HPDE6-E6E7 (cell line): ENCODE results near the gene C16orf90.
"Not testable (repeated sequence)": the region's sequence is repeated elsewhere in the genome, so short reads cannot be mapped to it uniquely, and the experiment has no call there.

Experiments
- DNase-seq: peaks from one replicate; pipeline ENCODE4 v3.0.0; 2011; ENCODE audit warnings: missing footprints; ENCODE audit errors: extremely low spot score

Gene C16orf90

DNA sequence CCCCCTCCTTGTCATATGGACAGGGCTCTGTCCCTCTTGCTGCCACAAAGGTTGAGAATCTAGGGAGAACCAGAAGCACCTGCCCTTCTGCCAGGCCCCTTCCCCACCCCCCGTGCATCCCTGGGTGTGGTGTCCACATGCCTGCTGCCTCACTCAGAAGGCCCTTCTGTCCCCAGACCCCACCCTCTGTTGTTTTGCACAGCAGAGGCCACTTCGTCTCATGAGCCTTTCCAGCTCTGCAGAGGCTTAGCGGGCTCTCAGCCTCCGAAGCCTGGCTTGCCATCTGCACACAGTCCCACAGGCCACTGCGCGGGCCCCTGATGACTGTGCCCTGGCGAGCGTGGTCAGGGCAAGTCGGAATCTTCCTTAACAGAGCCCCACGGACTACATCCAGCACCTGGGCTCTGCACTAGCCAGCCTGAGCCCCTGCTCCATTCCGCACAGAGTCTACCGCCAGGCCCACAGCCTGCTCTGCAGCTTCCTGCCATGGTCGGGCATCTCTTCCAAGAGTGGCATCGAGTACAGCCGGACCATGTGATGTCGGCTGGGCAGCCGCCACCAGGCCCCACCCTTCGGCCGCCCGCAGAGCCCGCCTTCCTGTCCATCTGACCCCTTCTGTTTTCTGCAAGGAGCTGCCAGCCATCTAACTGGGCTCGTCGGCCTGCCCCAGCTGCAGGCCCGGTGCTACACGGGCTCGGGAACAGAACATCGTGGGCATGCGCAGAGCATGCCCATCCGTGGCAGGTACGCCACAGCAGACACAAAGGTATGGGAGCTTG, 10.8 kb downstream of the C16orf90 start:
- no peak for DNase-seq

DNA sequence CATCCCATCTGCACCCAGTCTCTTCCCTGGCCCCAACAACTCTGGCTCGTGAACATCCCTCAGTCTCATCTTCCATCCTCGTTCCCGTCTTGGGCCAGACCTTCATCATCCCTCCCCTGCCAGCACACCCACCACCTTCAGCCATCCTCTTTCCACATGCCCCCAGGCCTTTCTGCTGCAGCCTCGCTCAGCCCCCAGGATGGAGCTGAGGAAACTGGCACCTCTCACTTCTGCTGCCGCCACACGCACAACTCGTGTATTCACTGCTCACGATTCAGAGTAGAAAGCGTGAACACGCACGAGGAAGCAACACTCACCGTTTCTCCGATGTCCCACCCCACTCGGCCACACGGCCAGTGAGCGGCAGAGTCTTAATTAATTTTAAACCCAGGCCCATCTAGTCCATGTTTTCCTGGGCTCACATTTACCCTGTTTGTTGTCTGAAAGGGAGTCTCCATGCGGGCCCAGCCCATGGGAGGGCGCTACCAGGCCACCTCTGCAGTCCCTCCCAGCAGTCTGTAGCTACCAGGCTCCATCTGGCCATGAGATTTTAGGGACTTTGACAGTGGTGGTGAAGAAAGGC, 12.5 kb downstream of the C16orf90 start:
- no peak for DNase-seq

DNA sequence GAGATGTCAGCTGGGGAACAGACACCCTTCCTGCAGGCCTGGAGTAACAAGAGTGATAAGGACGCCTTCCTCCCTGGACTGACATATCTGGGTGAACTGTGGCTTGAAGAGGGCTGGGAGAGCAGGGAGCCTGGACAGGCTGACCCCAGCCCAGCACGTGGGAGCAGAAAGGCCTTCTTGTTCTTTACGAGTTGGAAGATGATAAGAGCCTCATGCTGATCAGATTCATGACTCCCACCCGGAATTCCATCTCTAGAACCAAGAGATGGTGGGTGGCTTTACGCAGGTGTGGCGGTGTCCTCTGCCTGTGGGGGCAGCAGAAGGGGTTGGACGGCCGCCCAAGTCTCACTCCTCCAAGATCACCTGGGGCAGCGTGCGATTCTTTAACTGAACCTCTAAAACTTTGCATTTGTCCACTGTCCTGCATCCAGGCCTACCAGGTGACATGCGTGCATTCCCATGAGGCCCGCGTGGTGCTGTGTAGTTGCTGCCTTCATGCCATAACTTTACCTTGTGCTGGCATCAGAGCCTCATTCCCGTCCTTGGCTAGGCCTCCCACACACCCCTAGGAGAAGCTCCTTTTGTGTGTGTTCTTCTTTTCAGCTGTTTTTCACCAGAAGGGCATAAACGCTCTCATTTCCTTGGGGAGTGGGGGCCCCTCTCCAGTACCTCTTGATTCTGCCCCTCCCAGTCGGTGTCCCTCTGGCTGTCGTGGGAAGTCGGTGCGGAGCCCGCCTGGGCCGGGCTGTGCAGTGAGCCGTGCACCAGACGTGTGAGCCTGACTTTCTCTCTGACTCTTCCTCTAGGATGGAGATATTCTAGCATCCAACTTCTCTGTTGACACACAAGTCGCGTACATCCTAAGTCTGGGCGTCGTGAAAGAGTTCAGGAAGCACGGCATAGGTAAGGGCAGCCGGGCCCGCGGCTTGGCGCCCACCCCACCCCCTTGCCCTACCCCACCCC, 13.3 kb downstream of the C16orf90 start:
- no peak for DNase-seq

DNA sequence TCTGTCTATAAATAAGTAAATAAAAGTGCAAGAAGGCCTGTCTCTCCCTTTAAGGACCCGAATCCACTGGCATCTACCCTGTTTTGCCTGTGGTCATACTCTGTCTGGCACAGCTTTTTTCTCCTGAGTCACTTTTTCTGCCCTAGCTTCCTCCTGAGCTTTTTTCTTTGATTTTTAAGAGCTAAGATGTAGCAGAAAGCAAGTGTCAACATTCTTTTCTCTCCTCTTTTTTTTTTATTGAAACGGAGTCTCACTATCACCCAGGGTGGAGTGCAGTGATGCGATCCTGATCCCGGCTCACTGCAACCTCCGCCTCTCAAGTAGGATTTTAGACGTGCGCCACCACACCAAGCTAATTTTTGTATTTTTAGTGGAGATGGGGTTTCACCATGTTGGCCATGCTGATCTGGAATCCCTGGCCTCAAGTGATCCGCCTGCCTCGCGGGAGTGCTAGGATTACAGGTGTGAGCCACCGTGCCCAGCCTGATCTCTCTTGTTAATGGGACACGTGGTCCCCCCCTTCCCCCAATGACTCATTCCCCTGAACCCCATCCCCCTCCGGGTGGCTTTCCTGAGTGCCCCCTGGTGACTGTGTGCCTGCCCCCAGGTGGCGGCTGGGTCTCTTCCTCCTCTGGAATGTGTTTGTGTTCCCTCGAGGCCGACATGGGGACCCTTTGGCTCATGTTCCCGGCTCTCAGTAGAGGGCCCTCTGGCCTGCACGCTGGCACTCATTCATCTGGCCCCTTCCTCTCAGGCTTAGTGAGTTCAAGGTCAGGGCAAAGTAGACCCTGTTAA, 14.2 kb downstream of the C16orf90 start:
- DNase-seq, result no peak

- no peak for DNase-seq
Measured at GRCh38 chr16:3479654-3480216, 15.6 kb downstream of the C16orf90 start.

DNA sequence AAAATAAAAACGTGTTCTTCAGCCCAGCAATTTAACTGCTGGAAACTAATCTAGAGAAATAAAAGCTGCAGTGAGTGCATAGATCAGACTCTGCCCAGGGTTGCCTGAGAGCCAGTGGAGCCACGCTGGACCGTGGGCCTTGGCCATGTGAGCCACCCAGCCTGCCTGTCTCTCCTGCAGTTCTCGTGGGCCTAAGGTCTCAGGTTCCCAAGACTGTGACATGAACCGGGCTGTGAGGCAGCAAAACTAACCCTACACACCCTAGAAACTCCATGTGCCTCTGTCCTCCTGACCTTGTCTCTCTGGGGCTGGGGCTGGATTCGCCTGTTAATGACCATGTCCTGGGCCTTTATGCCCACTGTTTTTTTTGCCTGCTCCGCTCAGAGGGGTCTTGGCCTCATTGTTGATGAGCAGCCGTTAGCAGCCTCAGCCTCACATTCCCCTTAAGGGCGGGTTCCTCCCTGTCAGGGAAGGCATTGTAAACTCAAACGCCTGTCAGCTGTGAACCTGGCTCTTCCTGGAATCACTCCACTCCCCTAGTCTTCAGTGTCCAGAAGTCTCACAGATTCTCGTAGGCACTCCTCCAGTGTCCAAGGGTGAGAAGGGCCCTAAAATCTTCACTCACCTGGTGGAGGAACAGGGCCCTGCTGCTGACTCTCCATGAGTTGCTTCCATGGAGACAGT, 16.9 kb downstream of the C16orf90 start:
- DNase-seq, result no peak

GRCh38 chr16:3476409-3476808, 18.9 kb downstream of the C16orf90 start:
- no peak for DNase-seq

DNA sequence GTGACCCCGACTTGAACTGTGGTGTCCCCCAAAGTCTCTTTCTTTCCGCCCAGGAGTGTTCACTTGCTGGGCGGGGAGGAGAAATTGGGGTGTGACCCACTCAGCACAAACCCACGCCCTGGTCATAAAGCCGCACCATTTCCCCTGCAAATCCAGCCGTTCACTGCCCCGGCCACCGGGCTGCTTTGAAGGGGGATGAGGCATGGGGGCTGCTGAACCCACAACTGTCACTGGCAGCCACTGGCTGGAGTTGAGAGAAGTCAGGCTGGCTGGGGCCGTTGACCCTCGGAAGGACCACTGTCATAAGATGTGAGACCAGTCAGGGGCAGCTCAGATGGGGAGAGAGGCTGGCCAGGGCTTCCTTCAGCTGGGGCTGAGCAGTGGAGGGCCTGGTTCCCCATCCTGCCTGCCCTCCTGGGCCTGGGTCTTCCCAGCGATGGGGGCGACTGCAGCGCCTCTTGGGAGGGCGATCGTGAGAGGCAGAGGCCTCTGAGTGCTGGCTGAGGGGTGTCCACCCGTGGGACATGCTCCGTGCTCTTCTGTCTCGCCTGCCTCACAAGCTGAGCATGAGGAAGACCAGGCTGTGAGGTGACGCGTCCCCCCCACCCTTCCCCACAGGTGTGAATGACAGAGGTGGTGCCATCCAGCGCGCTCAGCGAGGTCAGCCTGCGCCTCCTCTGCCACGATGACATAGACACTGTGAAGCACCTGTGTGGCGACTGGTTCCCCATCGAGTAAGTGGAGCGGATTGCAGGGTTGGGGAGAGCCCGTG, 19.5 kb downstream of the C16orf90 start:
- DNase-seq, result no peak

DNA sequence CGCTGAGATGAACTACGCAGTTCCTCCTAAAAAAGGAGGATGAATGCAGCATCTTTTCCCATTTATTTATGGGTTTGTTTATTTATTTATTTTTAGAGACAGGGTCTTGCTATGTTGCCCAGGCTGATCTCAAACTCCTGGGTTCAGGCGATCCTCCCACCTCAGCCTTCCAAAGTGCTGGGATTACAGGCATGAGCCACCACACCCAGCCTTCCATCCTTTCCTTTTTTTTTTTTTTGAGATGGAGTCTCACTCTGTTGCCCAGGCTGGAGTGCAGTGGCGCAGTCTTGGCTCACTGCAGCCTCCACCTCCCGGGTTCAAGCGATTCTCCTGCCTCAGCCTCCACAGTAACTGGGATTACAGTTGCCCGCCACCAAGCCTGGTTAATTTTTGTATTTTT, 20.4 kb downstream of the C16orf90 start:
- not testable (repeated sequence) for DNase-seq

GRCh38 chr16:3474136-3474779, 21.0 kb downstream of the C16orf90 start:
- DNase-seq, result no peak

GRCh38 chr16:3473596-3473943, 21.7 kb downstream of the C16orf90 start:
- DNase-seq, result not testable (repeated sequence)

- no peak for DNase-seq
Measured at GRCh38 chr16:3472878-3473595, 22.3 kb downstream of the C16orf90 start.

GRCh38 chr16:3471518-3472176, 23.6 kb downstream of the C16orf90 start:
- DNase-seq, result no peak

GRCh38 chr16:3470723-3471122, 24.6 kb downstream of the C16orf90 start:
- DNase-seq, result no peak

- no peak for DNase-seq
Measured at GRCh38 chr16:3469736-3470135, 25.6 kb downstream of the C16orf90 start.

- DNase-seq, result no peak
Measured at GRCh38 chr16:3468501-3468900, 26.8 kb downstream of the C16orf90 start.

DNA sequence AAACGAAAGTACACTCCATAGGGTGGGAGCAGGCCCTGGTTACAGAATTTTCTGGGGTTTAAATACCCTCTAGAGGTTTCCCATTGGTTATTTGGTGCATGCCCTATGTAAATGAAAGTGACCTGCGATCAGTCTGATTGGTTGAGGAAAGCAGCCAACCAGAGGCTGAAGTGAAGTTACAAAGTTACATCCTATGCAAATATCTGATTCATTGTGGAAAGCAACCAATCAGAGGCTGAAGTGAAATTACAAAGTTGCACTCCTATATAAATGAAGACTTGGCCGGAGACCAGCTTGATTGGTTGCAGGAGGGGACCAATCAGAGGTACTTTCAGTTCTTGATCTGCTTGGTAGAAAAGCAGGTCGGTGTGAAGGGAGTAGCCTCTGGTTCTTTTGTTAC, 27.4 kb downstream of the C16orf90 start:
- no peak for DNase-seq

DNA sequence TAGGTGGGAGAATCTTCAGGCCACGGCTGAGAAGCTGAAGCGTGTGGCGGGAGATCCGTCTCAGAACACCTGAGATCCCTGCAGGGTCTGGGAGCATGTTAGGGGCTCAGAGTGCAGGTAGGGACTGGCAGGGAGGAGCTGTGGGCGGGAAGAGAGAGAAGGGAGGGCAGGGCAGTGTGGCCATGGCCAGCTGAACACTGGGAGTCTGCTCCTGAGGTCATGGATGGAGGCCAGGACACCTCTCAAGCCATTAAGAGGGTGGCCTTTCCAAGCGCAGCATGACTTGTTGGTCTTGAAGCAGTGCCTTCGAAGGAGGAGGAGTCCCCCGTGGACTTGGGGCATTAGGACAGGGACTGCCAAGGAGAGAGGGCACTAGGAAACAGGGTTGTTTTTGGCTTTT, 28.1 kb downstream of the C16orf90 start:
- DNase-seq, result no peak
